T-helper 2 cell treated with Interferon-gamma antibody and Interleukin-4, amounts not matched to agents 5 μg/mL and 100 μg/mL, for 36 hours (primary cell): ENCODE data around the gene LUC7L.
"Not testable (repeated sequence)": the region's sequence is repeated elsewhere in the genome, so short reads cannot be mapped to it uniquely, and the experiment has no call there.

ENCODE experiments used
- DNase-seq: peaks from one replicate; pipeline ENCODE4 v3.0.0; 2021; ENCODE audit warnings: low spot score
- H3K27ac Mint-ChIP-seq: one replicate; pipeline ENCODE4 v1.8.0; 2021; ENCODE audit warnings: mild to moderate bottlenecking, mixed read lengths
- H3K27me3 Mint-ChIP-seq: one replicate; pipeline ENCODE4 v1.8.0; 2021; ENCODE audit warnings: low read depth, mixed read lengths
- H3K36me3 Mint-ChIP-seq: one replicate; pipeline ENCODE4 v1.8.0; 2021; ENCODE audit warnings: low read depth, mixed read lengths
- H3K4me1 Mint-ChIP-seq: one replicate; pipeline ENCODE4 v1.8.0; 2021; ENCODE audit warnings: low read depth, mixed read lengths
- H3K4me3 Mint-ChIP-seq: one replicate; pipeline ENCODE4 v1.8.0; 2022; ENCODE audit warnings: mild to moderate bottlenecking, moderate library complexity, mixed read lengths
- H3K9me3 Mint-ChIP-seq: one replicate; pipeline ENCODE4 v1.8.0; 2021; ENCODE audit warnings: mixed read lengths

Gene LUC7L

GRCh38 chr16:153129-153521, 76.1 kb downstream of the LUC7L start:
- DNase-seq, H3K9me3 Mint-ChIP-seq, H3K27ac Mint-ChIP-seq, H3K4me3 Mint-ChIP-seq, H3K4me1 Mint-ChIP-seq, H3K36me3 Mint-ChIP-seq: not testable (repeated sequence)
- peaks cover 42% of the 10 kb centered on the region for H3K27me3 Mint-ChIP-seq

- peaks cover 38% of the 10 kb centered on the region for H3K27me3 Mint-ChIP-seq
- H3K36me3 Mint-ChIP-seq, result no peaks in the 10 kb centered on the region
Measured at GRCh38 chr16:152141-153128, 76.8 kb downstream of the LUC7L start, which contains the start of gene HBZ. HBZ (plus strand) TSS chr16:152644; CDS start chr16:152910, 266 bp downstream.

GRCh38 chr16:149024-149660, 80.1 kb downstream of the LUC7L start:
- no peaks in the 10 kb centered on the region for H3K4me1 Mint-ChIP-seq
- DNase-seq, result no peak
- no peak overlapping the region for H3K27ac Mint-ChIP-seq
- peaks cover 30% of the 10 kb centered on the region for H3K27me3 Mint-ChIP-seq
- H3K36me3 Mint-ChIP-seq, result no peaks in the 10 kb centered on the region
- no peaks in the 10 kb centered on the region for H3K9me3 Mint-ChIP-seq
- no peak overlapping the region for H3K4me3 Mint-ChIP-seq

More at GRCh38 chr16:152141-153128, 76.8 kb downstream of the LUC7L start, which contains the start of gene HBZ:
- Mint-ChIP-seq H3K4me3 (no peak within 1 kb of the TSS), H3K9me3 (no peaks in the 10 kb centered on the region), H3K4me1 (peaks cover 5% of the 10 kb centered on the region), H3K27ac (no peak within 1 kb of the TSS)
- no peak for DNase-seq

- Mint-ChIP-seq H3K27me3 (peaks cover 28% of the 10 kb centered on the region), H3K27ac (no peak overlapping the region), H3K9me3 (no peaks in the 10 kb centered on the region), H3K4me3 (no peak overlapping the region), H3K36me3 (no peaks in the 10 kb centered on the region), H3K4me1 (no peaks in the 10 kb centered on the region)
- DNase-seq, result no peak
Measured at GRCh38 chr16:146646-147045, 82.6 kb downstream of the LUC7L start.

- Mint-ChIP-seq H3K4me1 (no peaks in the 10 kb centered on the region), H3K27ac (no peak overlapping the region)
Measured at GRCh38 chr16:144797-145252, 84.4 kb downstream of the LUC7L start.

GRCh38 chr16:143456-143855, 85.8 kb downstream of the LUC7L start:
- Mint-ChIP-seq H3K9me3 (no peaks in the 10 kb centered on the region), H3K4me3 (no peak overlapping the region), H3K27ac (no peak overlapping the region), H3K36me3 (no peaks in the 10 kb centered on the region), H3K27me3 (peaks cover 13% of the 10 kb centered on the region), H3K4me1 (no peaks in the 10 kb centered on the region)
- DNase-seq, result no peak

More at GRCh38 chr16:144797-145252, 84.4 kb downstream of the LUC7L start:
- DNase-seq, result no peak
- H3K9me3 Mint-ChIP-seq, result no peaks in the 10 kb centered on the region
- H3K27me3 Mint-ChIP-seq, result peaks cover 18% of the 10 kb centered on the region
- H3K4me3 Mint-ChIP-seq, result no peak overlapping the region
- no peaks in the 10 kb centered on the region for H3K36me3 Mint-ChIP-seq

GRCh38 chr16:143047-143446, 86.2 kb downstream of the LUC7L start:
- Mint-ChIP-seq H3K27me3 (peaks cover 13% of the 10 kb centered on the region), H3K36me3 (no peaks in the 10 kb centered on the region)
- DNase-seq, result no peak

GRCh38 chr16:142405-142967, 86.8 kb downstream of the LUC7L start:
- H3K9me3 Mint-ChIP-seq, result no peaks in the 10 kb centered on the region
- H3K4me1 Mint-ChIP-seq, result no peaks in the 10 kb centered on the region
- H3K4me3 Mint-ChIP-seq, result no peak overlapping the region
- no peak for DNase-seq
- H3K27ac Mint-ChIP-seq, result no peak overlapping the region
- peaks cover 13% of the 10 kb centered on the region for H3K27me3 Mint-ChIP-seq
- no peaks in the 10 kb centered on the region for H3K36me3 Mint-ChIP-seq

More at GRCh38 chr16:143047-143446, 86.2 kb downstream of the LUC7L start:
- H3K4me1 Mint-ChIP-seq, result no peaks in the 10 kb centered on the region
- H3K9me3 Mint-ChIP-seq, result no peaks in the 10 kb centered on the region
- H3K27ac Mint-ChIP-seq, result no peak overlapping the region
- H3K4me3 Mint-ChIP-seq, result no peak overlapping the region

GRCh38 chr16:140175-140857, 88.9 kb downstream of the LUC7L start:
- no peak for DNase-seq
- Mint-ChIP-seq H3K27me3 (peaks cover 8% of the 10 kb centered on the region), H3K27ac (no peak overlapping the region), H3K36me3 (peaks cover 4% of the 10 kb centered on the region), H3K9me3 (no peaks in the 10 kb centered on the region), H3K4me1 (peaks cover 8% of the 10 kb centered on the region), H3K4me3 (no peak overlapping the region)
